GM12878 (cell line): ENCODE results near the gene TOM1L2. TPM values are rescaled to one million over a fixed set of nuclear protein-coding genes. Genes with fewer than 3 reads are reported as not detected.

Experiments
- CBX5 ChIP-seq: sonication (generic); IDR thresholded peaks from 2 replicates; pipeline ENCODE4 v1.6.1; 2016; ENCODE audit warnings: low read depth, moderate library complexity, mild to moderate bottlenecking, inconsistent platforms
- EP300 ChIP-seq, 2 experiments: fragments of 150-350 bp in 1 of 2; IDR thresholded peaks; 2 replicates each; pipeline ENCODE4 v1.6.1; 2011 to 2012; ENCODE audit warnings: low read depth in 2 of 2, low read length in 2 of 2, borderline replicate concordance in 1 of 2, improper control_type of control experiment in 1 of 2, inconsistent platforms in 1 of 2; ENCODE audit not compliant: control insufficient read depth in 1 of 2
- FOXK2 ChIP-seq: fragments of 450-650 bp; IDR thresholded peaks from 2 replicates; pipeline ENCODE4 v1.6.1; 2017; ENCODE audit warnings: mild to moderate bottlenecking, moderate library complexity
- POU2F2 ChIP-seq: IDR thresholded peaks from 3 replicates; pipeline ENCODE4 v1.6.1; 2011; ENCODE audit warnings: low read depth, mild to moderate bottlenecking, low read length, borderline replicate concordance
- RB1 ChIP-seq: fragments of 450-650 bp; formaldehyde crosslinking; IDR thresholded peaks from 2 replicates; pipeline ENCODE4 v1.6.1; 2017; ENCODE audit warnings: mild to moderate bottlenecking, borderline replicate concordance
- SP1 ChIP-seq: IDR thresholded peaks from one replicate; pipeline ENCODE4 v1.6.1; 2011; ENCODE audit warnings: low read depth, low read length
- YY1 ChIP-seq: IDR thresholded peaks from 2 replicates; pipeline ENCODE4 v1.6.1; 2011; ENCODE audit warnings: low read depth, mild to moderate bottlenecking, low read length
- polyA plus RNA-seq, 11 experiments: library from polyadenylated mRNA; depleted of rRNA in 4 of 11; unstranded in 6 of 11; stranded (reverse) in 5 of 11; fragments of >200 nt; fragmentation: Nextera tagmentation in 4 of 11; fragmentation: Illumina TruSeq in 1 of 11; extraction: Ambion mirVana in 4 of 11; extraction: Trizol in 1 of 11; gene quantifications; 1 replicate in 1 of 11; 2 replicates in 10 of 11; pipeline versions ENCODE4 v1.2.1 to v1.2.3, GENCODE V29; 2011 to 2016; ENCODE audit warnings: inconsistent platforms in 2 of 11, missing spikeins in 2 of 11, low read depth in 1 of 11
- total RNA-seq, 4 experiments: library from RNA; depleted of rRNA in 3 of 4; stranded (reverse); fragments of >200 nt in 3 of 4; fragmentation: Illumina TruSeq in 1 of 4; extraction: Trizol in 1 of 4; gene quantifications; 2 replicates each; pipeline versions ENCODE4 v1.2.1 to v1.2.3, GENCODE V29; 2013 to 2021
- TF ChIP-seq, protein P1 (sequence below): IDR thresholded peaks from 2 replicates; pipeline ENCODE4 v1.6.1; 2012; ENCODE audit warnings: mild to moderate bottlenecking, low read depth, low read length
- TF ChIP-seq, protein P2 (sequence below): fragments of 450-650 bp; IDR thresholded peaks from 2 replicates; pipeline ENCODE4 v1.6.1; 2017; ENCODE audit warnings: mild to moderate bottlenecking, moderate library complexity

TOM1L2 gene
- total and polyA plus RNA-seq, 10 of the 15 experiments (the other 5 are each of a cell fraction or from before 2014, with no cell fraction given): 0.19 to 19.2 (median 8.1) TPM

DNA sequence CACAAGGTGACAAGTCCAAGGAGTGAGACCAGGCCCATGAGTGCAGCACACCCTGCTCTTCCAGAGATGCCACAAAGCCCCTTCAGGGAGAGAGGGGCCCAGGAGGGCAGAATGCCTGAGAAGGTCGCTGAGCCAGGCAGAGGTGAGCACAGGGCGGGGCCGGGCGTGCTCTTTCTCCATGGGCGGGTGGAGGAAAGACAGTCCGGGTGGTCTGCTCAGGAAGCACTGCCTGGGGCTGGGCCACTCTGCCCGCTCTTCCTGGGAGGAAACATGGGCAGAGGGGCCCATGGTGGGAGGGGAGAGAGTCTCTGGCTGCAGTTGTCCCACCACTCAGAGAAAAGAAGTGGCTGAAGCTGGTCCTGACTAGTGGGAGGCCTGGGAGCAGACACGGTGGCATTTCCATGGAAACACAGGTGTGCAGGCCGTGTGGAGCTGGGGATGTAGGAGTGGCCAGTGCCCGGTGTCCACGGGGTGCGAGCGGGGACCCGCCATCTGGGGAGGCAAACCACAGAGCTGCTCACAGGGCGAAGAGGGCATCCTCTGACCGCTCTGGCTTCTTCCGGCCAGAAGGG lies 125.0 kb downstream of the TOM1L2 start (continued):
- TF ChIP-seq, protein P1, sequence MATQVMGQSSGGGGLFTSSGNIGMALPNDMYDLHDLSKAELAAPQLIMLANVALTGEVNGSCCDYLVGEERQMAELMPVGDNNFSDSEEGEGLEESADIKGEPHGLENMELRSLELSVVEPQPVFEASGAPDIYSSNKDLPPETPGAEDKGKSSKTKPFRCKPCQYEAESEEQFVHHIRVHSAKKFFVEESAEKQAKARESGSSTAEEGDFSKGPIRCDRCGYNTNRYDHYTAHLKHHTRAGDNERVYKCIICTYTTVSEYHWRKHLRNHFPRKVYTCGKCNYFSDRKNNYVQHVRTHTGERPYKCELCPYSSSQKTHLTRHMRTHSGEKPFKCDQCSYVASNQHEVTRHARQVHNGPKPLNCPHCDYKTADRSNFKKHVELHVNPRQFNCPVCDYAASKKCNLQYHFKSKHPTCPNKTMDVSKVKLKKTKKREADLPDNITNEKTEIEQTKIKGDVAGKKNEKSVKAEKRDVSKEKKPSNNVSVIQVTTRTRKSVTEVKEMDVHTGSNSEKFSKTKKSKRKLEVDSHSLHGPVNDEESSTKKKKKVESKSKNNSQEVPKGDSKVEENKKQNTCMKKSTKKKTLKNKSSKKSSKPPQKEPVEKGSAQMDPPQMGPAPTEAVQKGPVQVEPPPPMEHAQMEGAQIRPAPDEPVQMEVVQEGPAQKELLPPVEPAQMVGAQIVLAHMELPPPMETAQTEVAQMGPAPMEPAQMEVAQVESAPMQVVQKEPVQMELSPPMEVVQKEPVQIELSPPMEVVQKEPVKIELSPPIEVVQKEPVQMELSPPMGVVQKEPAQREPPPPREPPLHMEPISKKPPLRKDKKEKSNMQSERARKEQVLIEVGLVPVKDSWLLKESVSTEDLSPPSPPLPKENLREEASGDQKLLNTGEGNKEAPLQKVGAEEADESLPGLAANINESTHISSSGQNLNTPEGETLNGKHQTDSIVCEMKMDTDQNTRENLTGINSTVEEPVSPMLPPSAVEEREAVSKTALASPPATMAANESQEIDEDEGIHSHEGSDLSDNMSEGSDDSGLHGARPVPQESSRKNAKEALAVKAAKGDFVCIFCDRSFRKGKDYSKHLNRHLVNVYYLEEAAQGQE: no peak
- TF ChIP-seq POU2F2 (no peak), FOXK2 (no peak), CBX5 (no peak), RB1 (no peak), SP1 (no peak), EP300 (IDR thresholded peaks at IDR 0.05; ENCODE audit: borderline replicate concordance in 1 of 2, control insufficient read depth in 1 of 2, low read depth in 2 of 2, low read length in 2 of 2) (no peak), YY1 (no peak)
- TF ChIP-seq, protein P2, sequence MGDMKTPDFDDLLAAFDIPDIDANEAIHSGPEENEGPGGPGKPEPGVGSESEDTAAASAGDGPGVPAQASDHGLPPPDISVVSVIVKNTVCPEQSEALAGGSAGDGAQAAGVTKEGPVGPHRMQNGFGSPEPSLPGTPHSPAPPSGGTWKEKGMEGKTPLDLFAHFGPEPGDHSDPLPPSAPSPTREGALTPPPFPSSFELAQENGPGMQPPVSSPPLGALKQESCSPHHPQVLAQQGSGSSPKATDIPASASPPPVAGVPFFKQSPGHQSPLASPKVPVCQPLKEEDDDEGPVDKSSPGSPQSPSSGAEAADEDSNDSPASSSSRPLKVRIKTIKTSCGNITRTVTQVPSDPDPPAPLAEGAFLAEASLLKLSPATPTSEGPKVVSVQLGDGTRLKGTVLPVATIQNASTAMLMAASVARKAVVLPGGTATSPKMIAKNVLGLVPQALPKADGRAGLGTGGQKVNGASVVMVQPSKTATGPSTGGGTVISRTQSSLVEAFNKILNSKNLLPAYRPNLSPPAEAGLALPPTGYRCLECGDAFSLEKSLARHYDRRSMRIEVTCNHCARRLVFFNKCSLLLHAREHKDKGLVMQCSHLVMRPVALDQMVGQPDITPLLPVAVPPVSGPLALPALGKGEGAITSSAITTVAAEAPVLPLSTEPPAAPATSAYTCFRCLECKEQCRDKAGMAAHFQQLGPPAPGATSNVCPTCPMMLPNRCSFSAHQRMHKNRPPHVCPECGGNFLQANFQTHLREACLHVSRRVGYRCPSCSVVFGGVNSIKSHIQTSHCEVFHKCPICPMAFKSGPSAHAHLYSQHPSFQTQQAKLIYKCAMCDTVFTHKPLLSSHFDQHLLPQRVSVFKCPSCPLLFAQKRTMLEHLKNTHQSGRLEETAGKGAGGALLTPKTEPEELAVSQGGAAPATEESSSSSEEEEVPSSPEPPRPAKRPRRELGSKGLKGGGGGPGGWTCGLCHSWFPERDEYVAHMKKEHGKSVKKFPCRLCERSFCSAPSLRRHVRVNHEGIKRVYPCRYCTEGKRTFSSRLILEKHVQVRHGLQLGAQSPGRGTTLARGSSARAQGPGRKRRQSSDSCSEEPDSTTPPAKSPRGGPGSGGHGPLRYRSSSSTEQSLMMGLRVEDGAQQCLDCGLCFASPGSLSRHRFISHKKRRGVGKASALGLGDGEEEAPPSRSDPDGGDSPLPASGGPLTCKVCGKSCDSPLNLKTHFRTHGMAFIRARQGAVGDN: no peak
